ENCODE results near the gene DEPDC7. TPM values are rescaled to one million over a fixed set of nuclear protein-coding genes. Genes with fewer than 3 reads are reported as not detected.
"Not testable (repeated sequence)": the region's sequence is repeated elsewhere in the genome, so short reads cannot be mapped to it uniquely, and the experiment has no call there.

Gene DEPDC7
- 1.7 and 2.1 TPM in 2 replicates for total RNA-seq
- long read RNA-seq, transcript DEPDC7-201 (9 exons, 1,755 nt): major isoform, 6 of 8 reads
- long read RNA-seq, partial matches to known transcripts: 0 of 8 reads
- long read RNA-seq, other reads (novel, unspliced or antisense): 2 of 8 reads

- Mint-ChIP-seq H3K27ac (peak within 1 kb of the TSS; percentile 80), H3K27me3 (peaks cover 37% of the 10 kb centered on the region), H3K4me3 (ENCODE audit: low read depth) (peak within 1 kb of the TSS; percentile 75), H3K36me3 (ENCODE audit: insufficient read depth) (no peaks in the 10 kb centered on the region), H3K4me1 (ENCODE audit: low read depth) (peaks cover 8% of the 10 kb centered on the region), H3K9me3 (ENCODE audit: low read depth) (no peaks in the 10 kb centered on the region)
- TF ChIP-seq CTCF (IDR thresholded peaks at IDR 0.05; ENCODE audit: unreplicated experiment): no peak
- DNase-seq (ENCODE audit: low spot score, unreplicated experiment): peak; percentile 74
Observed at GRCh38 chr11:33015621-33016551, at the start of gene DEPDC7. Gene DEPDC7 (plus strand): TSS chr11:33015878. CDS start chr11:33015956, 78 bp downstream.

GRCh38 chr11:32968541-32968940 lies 47.1 kb upstream of the DEPDC7 start:
- Mint-ChIP-seq H3K4me3 (ENCODE audit: low read depth) (no peak overlapping the region), H3K4me1 (ENCODE audit: low read depth) (no peaks in the 10 kb centered on the region), H3K27me3 (no peaks in the 10 kb centered on the region), H3K9me3 (ENCODE audit: low read depth) (no peaks in the 10 kb centered on the region), H3K27ac (no peak overlapping the region), H3K36me3 (ENCODE audit: insufficient read depth) (peaks cover 9% of the 10 kb centered on the region)
- no peak for DNase-seq (ENCODE audit: low spot score, unreplicated experiment)
- no peak for TF ChIP-seq CTCF (IDR thresholded peaks at IDR 0.05; ENCODE audit: unreplicated experiment)

GRCh38 chr11:32972233-32972632 lies 43.4 kb upstream of the DEPDC7 start:
- not testable (repeated sequence) for H3K27me3 Mint-ChIP-seq; H3K4me1 Mint-ChIP-seq (ENCODE audit: low read depth); H3K4me3 Mint-ChIP-seq (ENCODE audit: low read depth); H3K27ac Mint-ChIP-seq; H3K9me3 Mint-ChIP-seq (ENCODE audit: low read depth); DNase-seq (ENCODE audit: low spot score, unreplicated experiment)
- H3K36me3 Mint-ChIP-seq (ENCODE audit: insufficient read depth): peaks cover 11% of the 10 kb centered on the region

- H3K9me3 Mint-ChIP-seq (ENCODE audit: low read depth): no peaks in the 10 kb centered on the region
- no peaks in the 10 kb centered on the region for H3K27me3 Mint-ChIP-seq
- peaks cover 13% of the 10 kb centered on the region for H3K36me3 Mint-ChIP-seq (ENCODE audit: insufficient read depth)
- no peak overlapping the region for H3K4me3 Mint-ChIP-seq (ENCODE audit: low read depth)
- peaks cover 3% of the 10 kb centered on the region for H3K4me1 Mint-ChIP-seq (ENCODE audit: low read depth)
- no peak for DNase-seq (ENCODE audit: low spot score, unreplicated experiment)
- no peak for TF ChIP-seq CTCF (IDR thresholded peaks at IDR 0.05; ENCODE audit: unreplicated experiment)
- H3K27ac Mint-ChIP-seq: no peak overlapping the region
Observed at GRCh38 chr11:32972781-32973180, 42.9 kb upstream of the DEPDC7 start.

- no peak overlapping the region for H3K27ac Mint-ChIP-seq
- no peaks in the 10 kb centered on the region for H3K36me3 Mint-ChIP-seq (ENCODE audit: insufficient read depth)
- H3K4me3 Mint-ChIP-seq (ENCODE audit: low read depth): no peak overlapping the region
- TF ChIP-seq CTCF (IDR thresholded peaks at IDR 0.05; ENCODE audit: unreplicated experiment): no peak
- H3K9me3 Mint-ChIP-seq (ENCODE audit: low read depth): no peaks in the 10 kb centered on the region
- H3K4me1 Mint-ChIP-seq (ENCODE audit: low read depth): peaks cover 6% of the 10 kb centered on the region
- no peak for DNase-seq (ENCODE audit: low spot score, unreplicated experiment)
- H3K27me3 Mint-ChIP-seq: no peaks in the 10 kb centered on the region
Observed at GRCh38 chr11:32982626-32983025, 33.1 kb upstream of the DEPDC7 start.

All from progenitor cell of endocrine pancreas (in vitro differentiated cells).